NCI-H1417 (cell line): Measurements from ENCODE around the gene ADCY1.
A peak's percentile ranks its signal among the peaks of the same experiment; 100 is the strongest.

ENCODE experiments used
- DNase-seq, 3 experiments: peaks; one replicate each; lab custom pipeline; 2025; lab: John Stamatoyannopoulos, UW

The ADCY1 gene

DNA sequence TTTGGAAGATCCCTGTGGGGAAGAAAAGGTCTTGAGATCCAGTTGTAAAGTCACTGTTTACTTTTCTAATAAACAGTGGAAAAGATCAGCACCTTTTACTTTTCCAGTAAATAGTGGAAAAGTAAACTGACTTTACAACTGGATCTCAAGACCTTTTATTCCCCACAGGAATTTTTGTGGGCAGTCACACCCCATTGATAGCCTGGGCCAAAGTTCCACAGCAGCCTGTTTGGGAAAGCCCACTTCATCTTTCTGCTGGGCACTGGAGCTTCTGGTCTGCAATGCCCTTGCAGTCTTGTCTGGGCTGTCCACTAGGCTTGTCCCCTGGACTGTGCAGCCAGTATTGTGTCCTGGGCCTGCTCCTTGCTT lies 50.2 kb downstream of the ADCY1 start:
- DNase-seq: no peak

DNA sequence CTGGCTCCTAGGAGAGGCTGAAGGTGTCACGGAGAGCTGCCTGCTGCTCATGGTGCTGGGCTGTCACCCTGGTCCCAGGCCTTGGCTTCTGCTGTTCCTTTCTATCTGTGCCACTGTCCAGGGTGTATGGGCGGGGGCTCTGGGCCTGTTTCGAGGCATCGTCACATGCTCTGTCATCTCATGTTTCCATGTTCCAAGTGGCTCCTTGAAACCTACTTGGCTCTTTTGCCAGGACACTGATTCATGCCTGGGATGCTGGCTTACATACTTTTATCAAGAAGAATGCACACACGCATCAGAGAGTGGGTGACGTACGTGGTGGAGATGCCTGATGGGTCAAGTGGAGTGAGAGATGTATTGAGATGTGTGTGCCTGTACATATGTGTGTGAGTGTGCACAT lies 50.9 kb downstream of the ADCY1 start:
- no peak for DNase-seq

DNA sequence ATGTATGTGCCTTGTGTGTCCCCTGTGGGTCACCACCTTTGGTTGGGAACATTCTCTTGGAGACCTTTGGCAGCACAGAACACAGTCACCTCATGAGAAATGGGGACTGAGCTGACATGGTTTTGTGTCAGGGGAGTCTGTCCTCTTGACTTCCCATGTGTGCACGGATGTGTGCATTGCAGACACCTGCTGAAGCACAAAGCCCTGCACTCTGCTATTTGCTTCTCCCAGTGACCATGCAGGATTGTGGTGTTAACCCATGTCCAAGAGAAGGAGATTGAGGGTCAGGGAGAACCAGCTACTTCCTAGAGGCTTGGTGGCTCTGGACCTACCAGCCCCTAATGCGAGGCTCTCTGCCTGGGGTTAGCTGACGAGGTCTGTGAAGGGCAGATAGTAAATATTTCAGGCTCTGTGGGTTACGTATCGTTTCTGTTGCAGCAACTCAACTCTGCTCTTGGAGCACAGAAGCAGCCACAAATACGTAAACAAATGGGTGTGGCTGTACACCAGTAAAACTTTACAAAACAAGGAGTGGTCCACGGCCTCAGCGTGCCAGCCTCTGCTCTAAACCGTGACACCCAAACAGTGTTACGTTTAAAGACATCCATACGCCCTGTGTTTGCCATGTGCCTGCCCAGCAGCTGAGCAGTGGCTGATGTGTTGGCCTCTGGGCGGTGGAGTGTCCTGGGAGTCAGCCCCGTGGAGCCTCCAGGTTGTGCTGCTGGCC lies 51.7 kb downstream of the ADCY1 start:
- DNase-seq: no peak

DNA sequence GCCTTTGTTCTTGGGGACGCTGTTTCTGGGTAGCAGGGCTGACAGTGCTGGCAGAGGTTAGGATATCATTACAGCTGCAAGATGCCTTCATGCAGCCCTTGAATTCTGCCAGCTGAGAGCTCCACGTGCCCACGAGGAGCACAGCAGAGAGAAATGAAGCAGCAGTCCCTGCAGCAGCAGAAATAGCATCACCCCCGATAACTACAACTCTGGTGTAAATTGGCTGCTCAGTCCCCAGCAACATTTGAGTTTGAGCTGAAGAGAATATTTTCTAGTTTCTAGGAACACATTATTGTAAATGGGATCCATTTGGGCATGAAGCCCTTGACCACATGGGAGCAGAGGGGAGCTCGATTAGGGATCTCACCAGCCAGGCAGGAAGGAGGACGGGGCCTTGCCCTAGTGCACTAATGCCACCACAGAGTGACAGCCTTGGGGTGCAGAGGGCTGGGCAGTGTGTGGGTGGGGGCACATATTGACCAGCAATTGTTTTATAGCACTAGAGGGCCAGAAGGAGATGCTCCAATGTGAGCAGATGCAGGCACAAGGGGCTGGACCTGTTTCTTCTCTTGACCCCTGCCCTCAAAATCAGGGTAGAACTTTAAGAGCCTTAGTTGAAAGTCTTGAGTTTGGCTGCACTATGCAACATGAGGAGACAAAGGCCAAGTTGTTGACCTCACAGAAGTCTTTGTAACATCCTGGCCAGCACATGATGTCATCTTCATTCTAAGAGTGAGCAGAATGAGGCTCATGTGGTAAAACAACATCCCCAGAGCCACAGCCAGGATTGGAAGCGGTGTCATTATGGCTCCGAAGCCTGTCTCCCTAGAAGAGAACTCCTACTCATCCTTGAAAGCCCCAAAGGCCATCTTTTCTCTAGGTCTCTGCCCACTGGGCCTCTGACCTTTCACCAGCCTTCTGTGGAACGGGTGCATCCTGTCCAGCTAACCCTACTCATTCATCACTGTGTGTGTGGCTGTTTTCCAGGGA lies 52.6 kb downstream of the ADCY1 start:
- no peak for DNase-seq

DNA sequence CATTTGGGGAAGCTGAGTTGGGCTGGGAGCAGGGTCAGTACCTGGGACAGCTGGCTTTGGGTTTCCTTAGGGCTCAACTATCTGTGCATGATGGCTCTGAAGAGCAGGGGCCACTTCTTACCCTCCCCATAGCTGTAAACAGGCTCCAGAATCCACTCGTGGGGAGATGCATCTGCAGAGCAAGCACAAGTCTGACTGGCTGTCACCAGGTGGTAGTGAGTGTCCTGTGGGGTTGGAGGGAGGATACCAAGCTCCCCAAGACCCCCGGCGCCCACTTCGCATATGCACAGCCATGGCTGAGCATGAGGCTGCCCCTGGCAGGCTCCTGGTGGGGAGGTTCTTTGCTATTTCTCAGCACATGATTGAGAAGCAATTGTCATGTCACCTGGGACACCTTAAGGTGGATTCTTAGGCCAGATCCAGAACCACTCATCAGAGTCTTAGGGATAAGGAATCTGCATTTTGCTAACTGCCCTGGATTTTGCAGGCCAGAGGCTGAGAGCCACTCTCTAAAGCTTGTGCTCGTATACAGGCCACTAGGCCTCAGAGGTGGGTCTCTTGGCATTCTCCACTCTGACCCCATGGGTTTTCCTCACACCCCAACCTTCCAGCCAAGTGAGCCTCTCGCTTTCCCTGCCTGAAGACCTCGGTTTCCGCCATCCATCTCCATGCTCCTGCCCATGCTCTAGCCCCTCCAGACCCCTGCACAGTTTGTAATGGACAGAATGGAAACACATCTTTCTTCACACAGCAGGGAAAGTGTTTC lies 53.7 kb downstream of the ADCY1 start:
- DNase-seq: no peak

DNA sequence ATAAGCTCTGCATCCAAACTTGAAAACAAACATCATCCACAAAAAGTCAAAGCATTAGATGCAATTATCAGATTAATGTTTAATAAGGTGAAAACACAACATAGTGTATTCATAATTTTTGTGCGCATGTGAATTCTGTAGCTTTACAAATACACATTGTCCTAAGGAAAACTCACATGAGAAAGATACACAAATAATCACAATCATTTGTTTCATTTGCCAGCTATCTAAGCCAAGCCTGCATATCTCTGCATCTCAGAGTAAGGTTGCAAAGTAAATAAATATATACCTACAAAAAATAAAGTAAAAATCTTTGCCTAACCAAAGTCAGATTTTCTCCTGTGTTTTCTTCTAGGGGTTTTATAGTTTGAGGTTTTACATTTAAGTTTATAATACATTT lies 57.4 kb downstream of the ADCY1 start:
- no peak for DNase-seq

DNA sequence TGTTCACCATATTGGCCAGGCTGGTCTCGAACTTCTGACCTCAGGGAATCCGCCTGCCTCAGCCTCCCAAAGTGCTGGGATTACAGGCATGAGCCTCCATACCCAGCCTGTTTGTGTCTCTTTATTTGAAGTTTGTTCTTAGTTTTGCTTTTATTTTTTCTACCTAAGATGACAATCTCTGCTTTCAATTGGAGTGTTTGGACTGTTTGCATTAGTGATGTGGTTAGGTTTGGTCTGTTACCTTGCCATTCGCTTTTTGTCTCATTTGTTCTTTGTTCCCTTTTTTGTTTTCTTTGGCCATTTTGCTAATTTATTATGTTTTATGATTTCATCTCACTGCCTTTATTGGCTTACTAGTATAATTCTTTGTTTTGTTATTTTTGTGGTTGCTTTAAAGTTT lies 62.6 kb downstream of the ADCY1 start:
- no peak for DNase-seq

DNA sequence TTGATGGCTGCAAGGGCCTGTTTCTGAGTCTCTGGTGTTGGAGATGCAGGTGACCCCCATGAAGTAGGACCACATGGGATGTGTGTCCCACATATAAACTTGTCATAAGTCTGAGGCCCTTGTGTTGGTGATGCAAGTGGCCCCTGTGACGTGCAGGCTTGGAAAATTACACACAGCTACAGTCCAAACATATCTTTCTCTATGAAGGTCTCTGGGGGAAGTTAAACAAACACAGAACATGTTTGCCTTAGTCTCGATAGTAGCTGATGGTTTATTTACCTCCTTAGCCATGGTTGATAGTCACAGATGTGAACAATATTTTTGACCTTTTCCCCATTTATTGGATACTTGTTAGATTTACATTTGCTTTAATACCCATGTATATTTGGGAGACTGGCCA lies 64.7 kb downstream of the ADCY1 start:
- peak in 1 of 3 experiments; percentile 30 for DNase-seq

DNA sequence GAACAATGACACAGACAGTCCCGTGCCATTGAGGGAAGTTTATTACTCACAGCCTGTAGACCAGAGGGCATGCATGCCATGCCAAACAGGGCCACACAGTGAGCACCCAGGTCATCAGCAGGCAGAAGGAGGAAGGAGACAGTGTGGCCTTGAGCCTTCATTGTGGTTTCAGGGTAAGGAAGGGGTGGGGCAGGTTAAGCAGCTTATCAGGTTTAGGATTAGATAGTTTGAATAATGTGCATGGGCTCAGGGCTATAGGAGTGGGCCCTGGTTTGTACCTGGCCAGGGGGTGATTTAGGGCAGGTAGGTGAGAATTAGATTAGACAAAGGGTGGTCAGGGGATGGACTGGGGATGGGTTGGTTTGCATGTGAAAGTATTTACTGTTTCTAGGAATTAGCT lies 67.9 kb downstream of the ADCY1 start:
- no peak for DNase-seq

DNA sequence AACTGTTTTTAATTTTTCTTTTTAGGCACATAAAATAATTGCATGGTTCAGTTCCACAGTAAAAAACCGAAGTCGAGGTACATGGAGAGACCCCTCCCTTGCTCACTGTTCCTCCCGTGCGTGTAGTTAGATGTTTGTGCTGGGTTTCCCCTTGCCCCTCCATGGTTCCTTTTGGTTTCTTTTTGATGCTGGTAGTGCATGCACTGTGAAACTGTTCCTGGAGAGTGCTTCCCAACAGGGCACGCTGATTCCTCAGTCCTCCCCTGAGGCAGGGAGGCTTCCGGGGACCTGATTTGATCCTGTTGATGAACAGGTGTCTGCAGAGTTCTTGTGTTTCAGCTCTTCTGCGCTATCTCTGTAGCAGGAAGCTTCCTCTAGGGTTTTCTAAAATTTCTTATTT lies 69.5 kb downstream of the ADCY1 start:
- DNase-seq: no peak

DNA sequence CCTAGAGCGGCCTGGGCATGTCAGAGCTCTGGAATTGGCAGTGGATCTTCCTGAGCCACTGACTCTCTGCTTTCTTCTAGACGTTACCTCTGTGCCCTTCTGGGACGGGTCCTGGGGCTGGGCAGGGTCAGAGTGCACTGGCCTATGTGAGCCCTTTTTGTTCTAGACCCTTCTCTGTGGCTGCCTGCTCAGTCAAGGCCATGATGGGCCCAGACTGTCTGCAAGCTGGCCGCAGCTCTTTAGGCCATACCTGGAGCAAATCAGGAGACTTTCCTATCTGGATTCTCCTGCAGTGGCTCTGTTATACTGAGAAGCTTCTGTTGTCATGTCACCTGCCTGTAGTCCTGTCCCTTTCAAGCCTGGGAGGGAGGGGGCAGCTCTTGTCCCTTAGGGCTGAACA lies 70.1 kb downstream of the ADCY1 start:
- DNase-seq: no peak

DNA sequence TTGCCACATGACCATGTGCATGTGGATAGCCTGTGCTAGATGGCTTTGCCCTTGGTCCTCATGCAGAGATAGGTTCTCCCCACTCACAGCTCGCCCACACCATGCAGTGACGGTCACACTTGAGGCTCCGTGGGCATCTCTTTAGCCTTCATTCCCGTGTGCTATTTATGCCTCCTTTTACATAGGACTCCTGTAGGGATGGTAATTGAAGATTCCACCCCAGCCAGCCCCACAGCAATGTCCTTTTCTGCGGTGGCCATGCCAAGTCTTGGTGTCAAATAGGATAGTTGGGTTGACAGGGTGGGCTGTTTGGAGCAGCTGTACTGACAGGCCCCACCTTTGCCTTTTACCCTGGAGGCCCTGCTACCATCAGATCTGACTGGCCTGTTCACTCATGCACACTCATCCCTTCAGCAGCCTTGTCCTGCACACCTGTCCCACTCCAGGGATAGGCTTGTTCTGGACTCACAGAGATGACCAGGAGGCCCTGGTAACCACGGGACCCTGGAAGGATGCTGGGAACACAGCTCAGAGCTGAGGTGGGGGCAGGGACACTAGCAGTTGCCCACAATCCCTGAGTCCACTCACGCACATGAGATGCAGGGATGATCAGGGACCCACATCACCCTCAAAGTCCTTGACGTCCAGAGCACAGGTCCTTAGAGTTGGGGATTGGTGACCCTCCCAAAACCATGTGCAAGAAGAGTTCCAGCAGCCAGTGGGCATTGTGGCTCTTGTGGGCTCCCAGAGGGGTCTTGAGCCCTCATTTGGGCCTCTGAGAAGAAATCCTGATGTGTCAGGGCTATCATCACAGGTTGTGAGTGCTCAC lies 71.2 kb downstream of the ADCY1 start:
- DNase-seq: no peak

DNA sequence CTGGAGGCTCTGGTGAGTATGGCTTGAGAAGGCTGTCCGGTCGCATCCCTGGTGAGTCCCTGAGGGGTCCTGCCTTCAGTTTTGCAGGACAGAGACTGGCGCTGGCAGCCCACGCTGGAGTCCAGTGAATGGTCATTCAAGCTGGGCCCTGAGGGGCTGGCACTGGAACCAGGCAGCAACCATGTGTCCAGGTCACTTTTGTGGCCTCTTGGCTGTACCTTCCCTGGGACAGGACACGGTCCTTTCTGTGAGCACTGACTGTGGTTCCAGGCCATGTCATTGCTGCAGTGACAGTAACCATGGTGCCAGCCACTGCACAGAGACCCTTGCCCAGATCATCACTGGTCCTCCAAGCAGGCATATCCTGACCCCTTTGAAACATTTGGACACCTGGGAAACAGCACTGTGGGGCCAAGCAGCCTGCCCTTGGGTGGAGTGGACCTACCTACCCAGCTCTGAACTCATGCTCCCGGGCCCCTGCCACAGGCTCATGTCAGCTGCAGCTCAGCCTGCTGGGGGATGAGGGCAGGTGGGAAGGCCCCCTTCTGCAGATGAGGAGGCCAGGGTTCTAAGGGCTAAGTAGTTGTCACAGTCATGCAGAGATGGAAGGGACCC lies 72.1 kb downstream of the ADCY1 start:
- no peak for DNase-seq

DNA sequence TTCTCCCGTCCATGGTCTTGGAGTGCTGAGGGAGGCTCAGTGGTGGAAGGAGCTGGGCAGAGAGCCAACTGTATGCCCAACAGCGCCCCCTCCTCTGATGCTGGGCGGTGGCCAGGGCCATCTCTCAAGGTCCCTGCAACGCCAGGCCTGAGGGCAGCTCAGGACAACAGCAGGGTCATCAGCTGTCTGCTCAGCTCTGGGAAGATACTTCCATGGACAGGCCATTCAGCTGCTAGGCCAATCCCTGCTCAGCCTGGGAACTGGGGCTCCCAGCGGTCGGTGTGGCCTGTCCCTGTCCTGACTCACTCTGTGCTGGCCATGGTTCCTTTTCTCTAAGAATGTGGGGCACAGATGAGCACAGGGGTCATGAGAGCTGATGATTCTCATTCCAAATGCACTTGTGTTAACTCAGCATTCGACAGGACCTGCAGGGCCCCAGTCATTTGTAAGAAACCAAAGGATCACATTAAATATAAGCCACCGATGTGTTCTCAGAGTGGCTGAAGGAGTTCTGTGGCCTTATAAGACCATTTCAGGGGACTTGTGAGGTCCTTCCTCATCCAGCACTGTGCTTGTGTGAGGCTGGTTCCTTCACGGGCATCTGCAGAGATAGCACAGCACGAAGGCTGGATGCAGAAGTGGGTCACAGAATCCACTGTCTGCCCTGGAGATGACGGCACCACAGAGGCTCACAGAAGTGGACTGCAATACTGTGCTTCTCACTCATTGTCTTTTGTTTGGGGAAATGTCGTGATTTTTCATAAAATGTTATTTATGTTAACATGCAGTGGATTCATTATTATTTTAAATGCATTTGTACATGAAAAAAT lies 73.0 kb downstream of the ADCY1 start:
- DNase-seq: no peak

DNA sequence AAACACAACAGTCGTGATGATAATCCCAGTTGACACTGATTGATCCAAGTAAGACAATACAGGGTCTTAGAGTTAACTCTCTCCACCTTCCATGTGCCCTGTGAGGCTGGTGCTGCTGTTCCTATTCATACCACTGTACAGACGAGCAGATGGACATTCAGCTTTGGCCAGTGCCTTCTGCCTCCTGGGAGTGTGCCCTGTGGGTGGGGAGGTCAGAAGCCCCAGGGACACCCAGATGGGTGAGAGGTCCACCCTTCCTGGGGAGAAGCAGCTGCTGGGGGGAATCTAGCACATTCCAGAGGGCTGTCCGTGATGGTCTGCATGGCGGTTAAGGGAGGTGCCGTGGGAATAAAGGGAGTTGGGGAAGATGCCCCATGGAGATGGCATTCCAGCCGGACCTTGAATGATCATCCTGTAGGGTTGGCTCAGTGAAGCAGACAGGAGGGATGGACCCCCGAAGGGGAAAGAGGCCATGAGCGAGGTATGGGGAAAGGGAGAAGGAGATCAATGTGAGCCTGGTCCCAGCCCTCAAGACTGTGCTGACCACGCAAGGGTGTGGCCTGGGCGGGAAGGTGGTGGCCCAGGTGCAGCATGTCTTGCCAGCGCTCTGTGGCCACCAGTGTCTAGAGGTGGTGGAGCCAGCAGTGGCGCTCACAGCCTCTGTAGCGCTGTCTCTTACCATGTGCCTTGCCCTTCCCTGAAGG lies 74.0 kb downstream of the ADCY1 start:
- no peak for DNase-seq

DNA sequence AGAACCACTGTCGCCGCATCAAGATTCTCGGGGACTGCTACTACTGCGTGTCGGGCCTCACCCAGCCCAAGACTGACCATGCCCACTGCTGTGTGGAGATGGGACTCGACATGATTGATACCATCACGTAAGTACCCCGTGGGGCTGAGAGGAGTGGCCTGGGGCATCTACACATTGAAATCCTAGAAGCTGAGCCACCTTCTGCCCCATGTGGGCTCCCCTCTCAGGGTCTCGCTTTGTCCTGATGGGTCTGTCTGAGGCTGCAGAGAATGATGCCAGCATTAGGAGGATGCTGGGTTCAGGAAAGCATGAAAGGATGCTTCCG lies 74.5 kb downstream of the ADCY1 start:
- DNase-seq: no peak

DNA sequence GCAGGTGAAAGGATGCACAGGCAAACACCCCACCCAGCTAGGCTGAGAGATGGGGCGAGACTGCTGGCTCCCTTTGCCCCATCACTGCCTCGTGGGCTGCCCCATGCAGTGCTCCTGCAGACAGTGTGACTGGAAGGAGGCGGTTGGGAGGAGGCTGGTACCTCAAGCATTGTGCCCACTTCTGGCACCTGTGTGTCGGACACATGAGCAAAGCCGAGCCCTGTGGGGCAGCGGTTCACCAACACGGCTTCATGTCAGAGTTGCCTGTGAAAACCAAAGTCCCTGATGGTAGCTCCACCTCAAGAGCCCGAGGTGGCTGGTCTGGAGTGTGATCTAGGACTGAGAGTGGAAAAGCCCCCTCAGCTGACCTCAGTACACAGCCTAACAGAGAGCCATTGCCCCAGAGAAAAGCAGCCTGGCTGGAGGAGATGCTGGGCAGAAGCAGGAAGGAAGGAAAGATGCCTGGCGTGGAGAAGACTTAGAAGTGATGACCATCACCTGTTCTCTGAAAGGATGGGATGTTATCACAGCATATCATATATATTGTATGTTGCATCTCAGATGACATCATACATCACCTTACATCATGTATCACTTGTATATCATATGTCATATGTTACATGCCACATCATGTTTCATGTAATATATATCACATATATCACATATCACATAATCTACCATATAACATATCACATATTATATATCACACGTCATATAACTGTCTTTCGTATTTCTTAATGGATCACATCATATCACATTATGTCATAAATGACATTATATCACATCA lies 75.6 kb downstream of the ADCY1 start:
- no peak for DNase-seq

DNA sequence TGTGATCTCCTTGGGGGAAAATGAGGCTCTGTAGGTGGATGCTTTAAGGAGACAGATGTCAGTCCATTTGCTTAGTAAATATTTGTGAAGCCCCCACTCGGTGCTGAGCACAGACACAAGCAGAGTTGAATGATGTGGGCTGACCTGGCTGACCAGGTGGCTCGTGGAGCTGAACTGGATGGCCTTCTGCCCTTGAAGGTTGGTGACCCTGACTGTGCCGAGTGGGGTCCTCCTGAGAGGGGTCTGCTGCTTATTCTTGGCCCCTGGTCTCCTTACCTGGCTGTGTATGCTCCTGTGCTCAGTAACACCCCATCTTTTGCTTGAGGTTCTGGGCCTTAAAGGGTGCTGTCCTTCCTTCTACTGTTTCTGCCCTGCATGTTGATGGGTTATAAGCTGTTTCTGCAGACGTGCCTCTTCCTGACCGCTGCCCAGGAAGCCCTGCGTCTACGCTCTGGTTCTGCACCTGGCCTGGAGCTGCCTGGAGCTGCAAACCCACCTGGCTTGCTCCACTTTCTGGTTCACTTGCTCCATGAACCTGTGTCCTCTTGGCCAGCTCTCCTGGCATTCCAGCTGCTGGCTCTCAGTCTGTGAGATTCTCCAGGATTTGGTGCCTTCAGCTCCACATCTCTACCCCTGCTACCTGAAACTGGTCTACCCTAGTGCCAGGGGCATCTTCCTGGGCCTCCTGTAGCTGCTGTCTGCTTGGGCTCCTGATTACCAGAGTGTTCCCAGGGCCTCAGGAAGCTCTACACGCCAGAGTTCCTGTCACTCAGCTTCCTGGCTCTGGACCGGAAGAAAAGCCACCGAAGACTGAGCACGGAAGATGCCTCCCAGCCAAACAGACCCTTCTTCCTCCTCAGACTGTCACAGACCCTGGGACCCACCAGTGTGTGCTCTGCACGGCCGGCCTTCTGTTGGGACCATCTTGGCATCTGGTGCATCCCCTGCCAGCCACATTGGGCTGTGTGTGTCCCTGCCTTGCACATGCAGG lies 76.5 kb downstream of the ADCY1 start:
- no peak for DNase-seq
